T47D (cell line): ENCODE data around the gene FXR1.

Experiments used
- DNase-seq, 2 experiments: peaks; one replicate each; pipeline versions ENCODE4 v3.0.0 to v3.0.0-alpha.2; 2011 to 2012; ENCODE audit warnings: low read depth in 1 of 2, low spot score in 1 of 2
- JUND ChIP-seq: IDR thresholded peaks from 2 replicates; pipeline ENCODE4 v1.6.1; 2012; ENCODE audit warnings: low read depth
- in situ Hi-C: cut with HindIII; loops from 2 replicates; pipeline ENCODE4 v1.10.0; 2016; ENCODE audit warnings: low sequenced_read_pairs, low pct_unique_long_range_greater_than_20kb

FXR1 gene

DNA sequence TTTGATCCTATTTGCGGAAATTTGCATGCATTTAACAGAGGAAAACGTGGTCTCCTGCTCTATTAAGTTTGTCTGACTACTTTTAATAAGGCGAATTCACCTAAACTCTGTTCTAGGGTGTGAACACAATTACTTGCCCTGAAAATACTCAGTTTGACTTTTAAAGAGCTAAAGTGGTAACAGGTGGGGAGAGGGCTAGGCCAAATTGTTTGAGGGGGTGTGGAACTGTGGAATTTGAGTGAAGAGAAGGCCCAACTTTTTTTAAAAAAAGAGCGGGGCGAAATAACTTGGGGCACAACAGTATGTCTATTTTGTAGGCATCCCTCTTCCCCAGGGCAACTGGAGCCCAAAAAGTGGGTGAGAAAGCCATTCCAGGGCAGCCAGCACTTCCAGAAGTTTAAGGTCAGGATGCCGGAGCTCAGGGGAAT is 580 bp upstream of the FXR1 start:
- no peak for TF ChIP-seq JUND
- no peak for DNase-seq
- in situ Hi-C loops, result no loop called here

DNA sequence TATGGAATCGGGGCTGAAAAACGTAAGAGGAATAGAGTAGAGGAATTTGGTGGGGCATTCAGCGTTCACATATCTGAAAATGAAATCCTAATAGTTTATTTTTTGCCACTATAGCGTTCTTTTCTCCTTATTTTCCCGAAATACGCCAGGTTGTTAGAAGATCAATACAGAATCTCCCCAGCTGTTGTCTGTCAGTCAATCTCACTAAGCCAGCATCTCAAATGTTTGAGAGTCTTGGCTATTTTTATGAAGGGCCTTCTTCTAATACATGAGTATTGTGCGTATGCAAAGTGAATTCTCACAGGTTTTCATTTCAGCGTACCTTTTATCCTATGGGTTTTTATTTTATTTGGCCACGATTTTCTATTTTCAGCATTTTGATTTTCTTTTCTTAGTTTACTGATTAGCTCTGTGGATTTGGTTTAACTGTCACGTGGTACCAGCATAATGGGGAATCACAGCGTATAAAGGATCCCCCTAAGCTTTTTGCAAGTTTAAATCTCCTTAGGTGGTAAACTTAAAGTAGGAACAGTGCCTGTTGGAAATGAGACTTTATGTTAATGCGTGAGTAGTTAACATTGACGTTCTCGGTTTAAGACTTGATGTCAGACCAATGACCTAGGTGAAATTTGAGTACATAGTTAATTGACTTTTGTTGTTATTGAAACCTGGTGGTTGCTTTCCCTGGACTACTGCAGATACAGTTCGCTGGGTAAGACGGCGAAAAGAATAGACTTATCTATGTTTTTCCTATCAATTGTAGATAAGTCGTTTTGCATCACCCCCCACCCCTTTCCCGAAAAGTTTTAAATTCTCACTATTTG is 1.3 kb downstream of the FXR1 start:
- no peak for TF ChIP-seq JUND
- no peak for DNase-seq

DNA sequence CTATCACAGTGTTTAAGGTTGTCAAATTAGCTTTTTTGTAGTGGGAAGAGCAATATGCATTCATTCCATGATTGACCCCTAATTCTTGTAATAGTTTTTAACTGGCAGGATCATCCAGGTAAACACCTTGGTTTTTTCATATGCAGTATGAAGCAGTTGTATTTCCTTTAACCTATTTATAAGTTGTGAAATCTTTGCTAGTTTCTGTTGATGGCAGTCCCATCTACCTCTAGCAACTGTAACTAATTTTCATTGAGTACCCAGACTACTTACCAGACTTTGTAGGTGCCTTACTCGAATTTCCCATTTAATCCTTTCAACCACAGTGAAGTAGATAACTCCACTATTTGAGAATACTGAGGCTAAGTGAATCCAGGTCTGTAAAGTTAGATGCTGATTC is 6.1 kb downstream of the FXR1 start:
- in situ Hi-C loops, result no loop called here
- DNase-seq, result no peak
- no peak for TF ChIP-seq JUND

More for the DNA sequence above, 1.3 kb downstream of the FXR1 start:
- in situ Hi-C loops, result no loop called here

DNA sequence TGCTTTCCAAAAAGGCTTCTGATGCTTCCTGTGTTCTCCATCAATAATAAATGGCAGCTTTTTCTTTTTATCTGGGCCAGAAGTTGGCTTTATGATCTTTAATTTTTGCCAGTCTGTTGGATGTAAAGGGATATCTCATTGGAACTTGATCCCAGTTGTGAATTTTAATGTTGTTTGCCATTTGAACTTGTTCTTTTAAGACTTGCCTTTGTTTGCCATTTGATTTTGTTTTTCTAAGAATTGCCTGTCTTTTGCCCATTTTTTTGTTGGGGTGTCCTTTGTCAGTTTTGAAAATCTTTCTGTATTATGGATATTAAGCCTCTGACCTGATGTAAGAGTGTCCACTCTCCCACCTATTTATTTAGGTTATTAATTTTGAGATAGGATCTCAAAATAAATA is 9.8 kb downstream of the FXR1 start:
- no peak for DNase-seq
- in situ Hi-C loops, result no loop called here
- no peak for TF ChIP-seq JUND

DNA sequence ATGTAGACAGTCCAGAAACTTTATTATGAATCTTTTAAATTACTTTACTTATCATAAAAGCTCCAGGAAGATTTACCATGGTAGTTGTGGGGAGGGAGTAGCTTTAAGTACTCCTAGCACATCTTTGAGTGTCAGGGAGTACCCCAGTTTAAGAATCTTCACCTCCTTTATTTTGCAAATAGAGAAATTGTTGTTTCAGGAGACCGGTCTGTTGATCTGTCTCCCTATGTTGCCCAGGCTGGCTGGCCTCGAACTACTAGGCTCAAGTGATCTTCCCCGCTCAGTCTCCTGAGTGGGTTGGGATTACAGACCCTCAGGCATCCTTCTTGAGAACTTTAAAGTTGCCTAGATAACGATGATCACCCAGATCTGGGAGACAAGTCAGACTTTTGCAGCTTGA is 11.1 kb downstream of the FXR1 start:
- in situ Hi-C loops, result no loop called here
- no peak for TF ChIP-seq JUND
- DNase-seq, result no peak

DNA sequence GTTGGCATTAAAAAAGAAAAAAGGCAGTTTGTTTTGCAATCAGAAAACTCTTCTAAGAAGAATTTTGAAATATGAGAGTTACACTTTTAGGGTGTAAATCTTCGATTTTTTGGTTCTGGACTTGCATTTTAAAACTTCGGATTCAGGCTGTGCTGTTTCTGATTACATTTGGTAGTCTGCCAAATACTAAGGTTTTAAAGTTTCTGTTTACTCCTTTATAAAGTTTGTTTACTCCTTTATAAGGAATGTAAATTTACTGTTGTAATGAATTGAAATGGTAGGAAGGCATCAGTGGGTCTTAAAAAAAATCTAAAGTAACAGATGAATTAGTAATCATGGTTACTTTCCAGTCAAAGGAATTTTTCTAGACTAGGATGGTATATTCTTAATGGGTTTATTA is 14.1 kb downstream of the FXR1 start:
- in situ Hi-C loops, result no loop called here
- TF ChIP-seq JUND, result no peak
- no peak for DNase-seq

DNA sequence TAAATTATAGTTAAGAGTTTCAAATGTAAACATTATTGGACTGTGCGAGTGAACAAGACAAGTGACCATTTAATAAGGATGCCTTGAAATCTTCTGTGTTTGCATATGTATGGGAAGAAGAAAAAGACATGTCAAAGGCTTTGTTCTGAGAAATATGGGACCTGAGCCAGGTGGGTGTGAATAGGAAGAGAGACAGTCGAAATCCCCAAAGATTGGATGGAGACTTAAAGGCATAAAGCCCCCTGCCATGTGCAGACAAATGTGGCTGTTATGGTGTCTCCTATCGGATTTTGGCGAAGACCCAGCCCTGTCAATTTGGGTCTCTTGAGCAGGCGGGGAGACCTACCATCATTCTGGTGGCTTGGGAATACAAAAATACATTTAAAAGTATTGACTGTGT is 16.9 kb downstream of the FXR1 start:
- in situ Hi-C loops, result no loop called here
- DNase-seq, result no peak
- TF ChIP-seq JUND, result no peak

DNA sequence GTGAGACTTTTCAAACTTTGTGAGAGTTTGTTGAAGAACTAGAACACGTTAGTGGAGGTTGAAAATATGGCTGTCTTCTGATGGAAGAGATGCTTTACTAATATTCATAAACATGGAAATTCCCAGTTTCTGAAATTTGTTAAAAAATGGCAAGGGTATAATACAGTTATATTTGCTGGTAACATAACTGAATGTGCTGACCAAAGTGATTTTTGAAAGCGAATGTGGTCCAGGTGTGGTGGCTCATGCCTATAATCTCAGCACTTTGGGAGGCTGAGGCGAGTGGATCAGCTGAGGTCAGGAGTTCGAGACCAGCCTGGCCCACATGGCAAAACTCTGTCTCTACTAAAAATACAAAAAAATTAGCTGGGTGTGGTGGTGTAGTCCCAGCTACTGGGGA is 18.1 kb downstream of the FXR1 start:
- in situ Hi-C loops, result no loop called here
- TF ChIP-seq JUND, result no peak
- no peak for DNase-seq

DNA sequence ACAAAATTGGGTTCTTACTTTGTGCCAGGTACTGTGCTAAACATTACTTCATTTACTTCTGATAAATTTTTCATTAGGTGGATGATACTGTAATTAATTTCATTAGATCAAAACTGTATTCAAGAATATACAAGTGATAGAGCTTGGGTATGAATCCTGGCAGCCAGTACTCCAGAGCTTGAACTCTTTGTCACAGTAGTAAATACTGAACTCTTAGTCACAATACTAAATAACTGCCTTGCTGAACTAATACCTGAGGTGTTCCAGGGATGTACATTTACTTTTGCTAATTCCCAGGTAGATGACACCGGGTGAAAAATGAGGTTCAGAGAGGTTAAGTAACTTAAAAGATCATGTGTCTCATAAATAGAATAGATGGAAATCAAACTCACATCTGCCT is 20.3 kb downstream of the FXR1 start:
- TF ChIP-seq JUND, result no peak
- DNase-seq, result no peak
- in situ Hi-C loops, result no loop called here

DNA sequence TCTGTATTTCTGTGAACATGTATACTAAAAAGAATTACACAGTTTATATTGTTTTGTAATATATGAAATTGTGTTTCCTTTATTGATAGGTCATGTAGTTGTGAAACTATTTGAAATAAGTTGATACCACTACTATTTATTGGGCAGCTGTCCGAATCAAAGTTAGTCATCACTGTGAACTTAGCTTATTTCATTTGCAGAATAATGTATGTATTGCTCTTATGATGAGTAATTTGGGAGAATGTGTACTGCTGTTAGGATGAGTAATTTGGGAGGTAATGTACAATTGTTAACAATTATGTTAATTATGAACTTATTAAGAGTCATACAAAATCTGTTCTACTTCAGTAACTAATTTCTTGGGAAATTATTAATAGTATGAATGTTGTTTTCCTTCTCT is 22.2 kb downstream of the FXR1 start:
- DNase-seq, result no peak
- no peak for TF ChIP-seq JUND
- in situ Hi-C loops, result no loop called here

DNA sequence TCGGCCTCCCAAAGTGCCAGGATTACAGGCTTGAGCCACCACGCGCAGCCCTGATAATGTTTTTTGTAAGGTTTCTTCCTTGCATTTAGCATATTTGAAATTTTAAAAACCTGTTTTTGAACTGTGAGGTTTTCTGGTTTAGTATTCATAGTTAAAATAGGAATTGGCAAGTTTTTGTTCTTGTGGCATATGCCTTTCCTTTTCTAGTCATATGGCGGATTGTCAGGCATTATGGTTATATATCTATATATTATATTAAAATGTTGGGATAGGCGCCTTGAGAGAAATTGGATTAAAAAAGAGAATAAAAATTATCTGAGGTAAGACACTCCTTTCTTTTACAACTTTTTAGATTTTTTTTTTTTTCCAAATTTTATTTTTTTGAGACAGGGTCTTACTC is 28.4 kb downstream of the FXR1 start:
- in situ Hi-C loops, result no loop called here
- no peak for TF ChIP-seq JUND
- DNase-seq, result no peak

DNA sequence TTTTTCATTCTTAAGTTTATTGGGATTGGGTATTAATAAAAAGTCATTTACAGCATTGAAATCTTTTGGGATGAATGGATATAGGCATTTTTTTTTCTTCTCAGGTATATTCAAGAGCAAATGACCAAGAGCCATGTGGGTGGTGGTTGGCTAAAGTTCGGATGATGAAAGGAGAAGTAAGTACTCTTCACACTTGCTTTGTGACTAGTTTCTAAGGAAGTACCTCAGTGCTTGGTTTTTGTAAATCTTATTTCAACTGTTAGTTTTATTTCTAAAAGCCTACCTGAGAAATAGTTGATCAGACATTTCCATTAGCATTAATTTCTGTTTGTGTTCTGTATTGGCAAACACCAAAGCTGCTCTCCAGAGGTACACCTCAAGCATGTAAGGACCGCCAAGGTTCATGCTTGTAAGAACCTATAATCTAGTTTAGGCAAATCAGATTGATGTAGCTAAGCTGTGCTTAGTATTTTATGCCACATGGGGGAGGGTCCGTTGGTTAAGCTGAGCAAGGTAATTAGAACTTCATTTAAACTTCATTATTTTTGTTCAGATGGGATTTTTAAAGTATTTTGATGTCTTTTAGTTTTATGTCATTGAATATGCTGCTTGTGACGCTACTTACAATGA is 35.4 kb downstream of the FXR1 start:
- in situ Hi-C loops, result no loop called here
- no peak for DNase-seq
- no peak for TF ChIP-seq JUND

DNA sequence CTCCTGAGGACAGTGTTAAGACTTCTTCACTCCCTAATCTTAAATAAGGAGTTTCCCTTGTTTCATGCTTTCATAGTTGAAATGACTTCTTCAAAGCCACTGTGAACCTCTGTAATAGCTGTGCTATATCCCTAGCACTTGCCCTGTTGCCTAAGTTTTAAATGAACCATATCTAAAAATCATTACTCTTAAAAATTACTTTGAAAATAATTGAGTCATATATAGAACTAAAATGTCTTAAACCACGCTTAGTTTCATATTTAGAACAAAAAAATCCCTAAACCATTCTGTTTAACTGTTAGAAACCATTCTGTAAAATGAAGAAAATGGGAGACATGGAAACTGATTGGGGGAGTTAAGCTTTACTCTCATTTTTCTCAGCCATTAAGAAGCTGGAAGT is 47.2 kb downstream of the FXR1 start:
- no peak for DNase-seq
- in situ Hi-C loops, result no loop called here
- no peak for TF ChIP-seq JUND
